KOPT-K1 (cell line): ENCODE data around the gene TUBGCP6.
"Not testable (repeated sequence)": the region's sequence is repeated elsewhere in the genome, so short reads cannot be mapped to it uniquely, and the experiment has no call there.

Experiments used
- H3K27ac ChIP-seq: fragments of 200-600 bp; sonication (generic); 2 replicates; pipeline ENCODE4 v1.5.1; 2016; ENCODE audit warnings: antibody characterized with exemption, mild to moderate bottlenecking, low read depth, low read length; ENCODE audit not compliant: poor library complexity, severe bottlenecking
- H3K36me3 ChIP-seq: fragments of 200-600 bp; sonication (generic); 2 replicates; pipeline ENCODE4 v1.5.1; 2017; ENCODE audit warnings: antibody characterized with exemption, mild to moderate bottlenecking, low read length, moderate library complexity; ENCODE audit not compliant: insufficient read depth
- H3K9me3 ChIP-seq: fragments of 200-600 bp; sonication (generic); 2 replicates; pipeline ENCODE4 v1.5.1; 2017; ENCODE audit warnings: antibody characterized with exemption, low read length, mild to moderate bottlenecking; ENCODE audit not compliant: insufficient read depth, poor library complexity, severe bottlenecking

Gene TUBGCP6

GRCh38 chr22:50208939-50209892, 35.6 kb downstream of the TUBGCP6 start:
- Histone ChIP-seq H3K36me3 (peaks cover 92% of the 10 kb centered on the region), H3K27ac (no peak overlapping the region), H3K9me3 (no peaks in the 10 kb centered on the region)

- H3K9me3 ChIP-seq = no peaks in the 10 kb centered on the region
- no peak overlapping the region for H3K27ac ChIP-seq
- peaks cover 92% of the 10 kb centered on the region for H3K36me3 ChIP-seq
These were observed 36.3 kb downstream of the TUBGCP6 start for GRCh38 chr22:50208430-50208938.

- no peak overlapping the region for H3K27ac ChIP-seq
- peaks cover 92% of the 10 kb centered on the region for H3K36me3 ChIP-seq
- H3K9me3 ChIP-seq = no peaks in the 10 kb centered on the region
These were observed 37.3 kb downstream of the TUBGCP6 start for GRCh38 chr22:50207383-50208140.

GRCh38 chr22:50206599-50206998, 38.2 kb downstream of the TUBGCP6 start:
- Histone ChIP-seq H3K36me3 (peaks cover 83% of the 10 kb centered on the region), H3K9me3 (no peaks in the 10 kb centered on the region), H3K27ac (no peak overlapping the region)

- Histone ChIP-seq H3K27ac (no peak overlapping the region), H3K9me3 (no peaks in the 10 kb centered on the region), H3K36me3 (peaks cover 79% of the 10 kb centered on the region)
These were observed 38.8 kb downstream of the TUBGCP6 start for GRCh38 chr22:50205781-50206569.

- H3K27ac ChIP-seq, H3K9me3 ChIP-seq: not testable (repeated sequence)
- H3K36me3 ChIP-seq = peaks cover 69% of the 10 kb centered on the region
These were observed 39.8 kb downstream of the TUBGCP6 start for GRCh38 chr22:50204998-50205397.

GRCh38 chr22:50204571-50204970, 40.3 kb downstream of the TUBGCP6 start:
- Histone ChIP-seq H3K9me3 (no peaks in the 10 kb centered on the region), H3K36me3 (peaks cover 69% of the 10 kb centered on the region), H3K27ac (no peak overlapping the region)

- Histone ChIP-seq H3K36me3 (peaks cover 71% of the 10 kb centered on the region), H3K9me3 (no peaks in the 10 kb centered on the region), H3K27ac (no peak overlapping the region)
These were observed 41.5 kb downstream of the TUBGCP6 start for GRCh38 chr22:50203288-50203687.

- H3K9me3 ChIP-seq = no peaks in the 10 kb centered on the region
- H3K27ac ChIP-seq = peak overlapping the region; percentile 83
- H3K36me3 ChIP-seq = peaks cover 71% of the 10 kb centered on the region
These were observed 42.6 kb downstream of the TUBGCP6 start for GRCh38 chr22:50202130-50202666.

- peaks cover 72% of the 10 kb centered on the region for H3K36me3 ChIP-seq
- H3K27ac ChIP-seq = peak overlapping the region; percentile 83
- no peaks in the 10 kb centered on the region for H3K9me3 ChIP-seq
These were observed 43.4 kb downstream of the TUBGCP6 start for GRCh38 chr22:50201191-50202129.

GRCh38 chr22:50200461-50201190, 44.2 kb downstream of the TUBGCP6 start, which contains the start of gene SELENOO:
SELENOO (plus strand) TSS chr22:50201011; CDS start chr22:50201037, 26 bp downstream.
- peaks cover 72% of the 10 kb centered on the region for H3K36me3 ChIP-seq

GRCh38 chr22:50199829-50200460, 44.9 kb downstream of the TUBGCP6 start:
- H3K36me3 ChIP-seq = peaks cover 72% of the 10 kb centered on the region
- peak overlapping the region; percentile 83 for H3K27ac ChIP-seq

More at GRCh38 chr22:50200461-50201190, 44.2 kb downstream of the TUBGCP6 start, which contains the start of gene SELENOO:
- peak within 1 kb of the TSS; percentile 83 for H3K27ac ChIP-seq
- no peaks in the 10 kb centered on the region for H3K9me3 ChIP-seq

More at GRCh38 chr22:50199829-50200460, 44.9 kb downstream of the TUBGCP6 start:
- no peaks in the 10 kb centered on the region for H3K9me3 ChIP-seq
